ENCODE data around the gene DIPK1C. TPM values are rescaled to one million over a fixed set of nuclear protein-coding genes. Genes with fewer than 3 reads are reported as not detected.

DIPK1C gene
- total RNA-seq, 4 donors from 2014 or later = 0.16 to 0.27 TPM; not detected in 2

DNA sequence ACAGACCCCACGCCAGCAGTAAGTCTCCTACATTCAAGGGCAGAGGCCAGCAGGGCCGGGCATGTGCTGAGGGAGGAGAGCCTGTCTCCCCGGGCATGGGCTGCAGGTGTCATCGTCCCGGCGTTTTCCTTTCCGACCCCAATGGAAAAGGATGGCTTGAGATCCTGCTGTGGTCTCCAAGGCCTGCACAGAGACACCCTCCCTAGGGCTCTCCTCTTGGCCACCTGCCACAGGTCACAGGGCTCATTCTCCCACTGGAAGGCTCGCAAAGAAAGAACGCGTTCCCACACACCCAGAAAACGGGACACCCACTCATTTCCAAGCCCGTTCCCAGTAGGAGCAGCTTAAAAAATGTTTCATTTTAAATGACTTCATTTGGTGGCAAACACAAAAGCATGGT, 41.0 kb downstream of the DIPK1C start:
- peaks cover 7% of the 10 kb centered on the region for H3K27me3 ChIP-seq
- H3K4me3 ChIP-seq = no peak overlapping the region
- intact Hi-C loops (cut with DNase I; ENCODE audit: low total_unique reads) = no loop called here
- H3K4me1 ChIP-seq = no peaks in the 10 kb centered on the region
- no peaks in the 10 kb centered on the region for H3K9me3 ChIP-seq
- no peak for TF ChIP-seq POLR2A (IDR thresholded peaks at IDR 0.05)
- TF ChIP-seq, protein P1, sequence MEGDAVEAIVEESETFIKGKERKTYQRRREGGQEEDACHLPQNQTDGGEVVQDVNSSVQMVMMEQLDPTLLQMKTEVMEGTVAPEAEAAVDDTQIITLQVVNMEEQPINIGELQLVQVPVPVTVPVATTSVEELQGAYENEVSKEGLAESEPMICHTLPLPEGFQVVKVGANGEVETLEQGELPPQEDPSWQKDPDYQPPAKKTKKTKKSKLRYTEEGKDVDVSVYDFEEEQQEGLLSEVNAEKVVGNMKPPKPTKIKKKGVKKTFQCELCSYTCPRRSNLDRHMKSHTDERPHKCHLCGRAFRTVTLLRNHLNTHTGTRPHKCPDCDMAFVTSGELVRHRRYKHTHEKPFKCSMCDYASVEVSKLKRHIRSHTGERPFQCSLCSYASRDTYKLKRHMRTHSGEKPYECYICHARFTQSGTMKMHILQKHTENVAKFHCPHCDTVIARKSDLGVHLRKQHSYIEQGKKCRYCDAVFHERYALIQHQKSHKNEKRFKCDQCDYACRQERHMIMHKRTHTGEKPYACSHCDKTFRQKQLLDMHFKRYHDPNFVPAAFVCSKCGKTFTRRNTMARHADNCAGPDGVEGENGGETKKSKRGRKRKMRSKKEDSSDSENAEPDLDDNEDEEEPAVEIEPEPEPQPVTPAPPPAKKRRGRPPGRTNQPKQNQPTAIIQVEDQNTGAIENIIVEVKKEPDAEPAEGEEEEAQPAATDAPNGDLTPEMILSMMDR (IDR thresholded peaks at IDR 0.05) = no peak
- TF ChIP-seq POLR2AphosphoS5 (IDR thresholded peaks at IDR 0.05) = no peak
- no peak for TF ChIP-seq EP300 (IDR thresholded peaks at IDR 0.05; ENCODE audit: low read depth)
- no peaks in the 10 kb centered on the region for H3K36me3 ChIP-seq
- H3K27ac ChIP-seq = no peak overlapping the region
- 67 to 88% methylated on average over 5 to 12 of the region's 12 CpGs for WGBS, 2 donors (ENCODE audit: low coverage in 1 of 2)
- in situ Hi-C loops (cut with MboI; ENCODE audit: low pct_ligation_motif_present in 1 of 4, low pct_unique_long_range_greater_than_20kb in 1 of 4, low sequenced_read_pairs in 3 of 4) = no loop called here
- no peak for DNase-seq

DNA sequence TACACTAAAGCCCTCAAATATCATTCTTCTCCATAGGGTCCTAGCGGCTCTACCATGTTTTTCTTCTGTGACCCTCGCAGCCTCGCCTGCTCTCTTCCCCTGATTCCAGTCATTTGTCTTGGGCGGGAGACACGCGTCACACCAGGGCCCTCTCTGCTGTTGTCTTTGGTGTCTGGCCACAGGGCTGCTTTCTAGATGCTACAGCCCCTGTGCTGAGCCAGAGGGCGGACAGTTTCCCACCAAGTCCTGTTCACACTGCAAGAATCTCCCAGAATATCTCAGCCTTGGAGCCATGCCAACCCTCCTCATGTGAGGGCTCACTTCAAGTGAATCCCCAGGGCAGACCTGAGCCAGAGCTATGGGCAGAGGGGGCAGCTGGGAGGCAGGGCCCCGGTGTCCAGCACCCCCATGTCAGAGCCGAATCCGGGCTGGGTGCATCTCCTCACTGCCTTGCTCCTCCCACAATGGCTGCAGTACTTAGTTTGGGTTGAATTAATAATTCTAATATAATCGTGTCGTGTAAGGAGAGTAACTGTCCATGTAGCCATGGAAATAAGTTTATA, 42.1 kb downstream of the DIPK1C start:
- no peak overlapping the region for H3K4me3 ChIP-seq
- DNase-seq = no peak
- no peak overlapping the region for H3K27ac ChIP-seq
- intact Hi-C loops (cut with DNase I; ENCODE audit: low total_unique reads) (no loop called here), in situ Hi-C loops (cut with MboI; ENCODE audit: low pct_ligation_motif_present in 1 of 4, low pct_unique_long_range_greater_than_20kb in 1 of 4, low sequenced_read_pairs in 3 of 4) (no loop called here)
- peaks cover 11% of the 10 kb centered on the region for H3K27me3 ChIP-seq
- H3K4me1 ChIP-seq = no peaks in the 10 kb centered on the region
- H3K9me3 ChIP-seq = no peaks in the 10 kb centered on the region
- 79 to 86% methylated on average over 7 to 12 of the region's 12 CpGs for WGBS, 2 donors (ENCODE audit: low coverage in 1 of 2)
- TF ChIP-seq EP300 (IDR thresholded peaks at IDR 0.05; ENCODE audit: low read depth) (no peak), POLR2AphosphoS5 (IDR thresholded peaks at IDR 0.05) (no peak), POLR2A (IDR thresholded peaks at IDR 0.05) (no peak)
- TF ChIP-seq, protein P1 (IDR thresholded peaks at IDR 0.05) = no peak
- no peaks in the 10 kb centered on the region for H3K36me3 ChIP-seq

DNA sequence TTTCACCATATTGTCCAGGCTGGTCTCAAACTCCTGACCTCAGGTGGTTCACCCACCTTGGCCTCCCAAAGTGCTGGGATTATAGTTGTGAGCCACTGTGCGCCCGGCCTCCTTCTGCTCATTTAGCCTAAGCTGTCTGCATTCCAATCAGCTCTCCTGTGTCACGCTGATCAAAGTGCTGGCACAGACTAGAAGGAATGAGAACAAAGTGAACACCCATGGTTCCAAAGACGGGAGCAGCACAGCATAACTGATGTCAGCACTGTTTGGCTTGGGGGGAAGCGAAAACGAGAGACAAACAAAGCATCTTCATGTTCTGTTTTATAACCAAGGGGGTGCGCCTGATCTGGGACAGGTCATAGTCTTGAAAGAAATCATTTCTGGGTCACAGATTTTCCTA, 43.3 kb downstream of the DIPK1C start:
- intact Hi-C loops (cut with DNase I; ENCODE audit: low total_unique reads) (no loop called here), in situ Hi-C loops (cut with MboI; ENCODE audit: low pct_ligation_motif_present in 1 of 4, low pct_unique_long_range_greater_than_20kb in 1 of 4, low sequenced_read_pairs in 3 of 4) (no loop called here)
- Histone ChIP-seq H3K9me3 (no peaks in the 10 kb centered on the region), H3K4me3 (no peak overlapping the region), H3K4me1 (no peaks in the 10 kb centered on the region), H3K27ac (no peak overlapping the region), H3K27me3 (peaks cover 11% of the 10 kb centered on the region), H3K36me3 (no peaks in the 10 kb centered on the region)
- DNase-seq = no peak
- no peak for TF ChIP-seq POLR2AphosphoS5 (IDR thresholded peaks at IDR 0.05)
- TF ChIP-seq, protein P1 (IDR thresholded peaks at IDR 0.05) = no peak
- no peak for TF ChIP-seq EP300 (IDR thresholded peaks at IDR 0.05; ENCODE audit: low read depth)
- no peak for TF ChIP-seq POLR2A (IDR thresholded peaks at IDR 0.05)
- 93 to 100% methylated on average over 2 to 7 of the region's 7 CpGs for WGBS, 2 donors (ENCODE audit: low coverage in 1 of 2)

DNA sequence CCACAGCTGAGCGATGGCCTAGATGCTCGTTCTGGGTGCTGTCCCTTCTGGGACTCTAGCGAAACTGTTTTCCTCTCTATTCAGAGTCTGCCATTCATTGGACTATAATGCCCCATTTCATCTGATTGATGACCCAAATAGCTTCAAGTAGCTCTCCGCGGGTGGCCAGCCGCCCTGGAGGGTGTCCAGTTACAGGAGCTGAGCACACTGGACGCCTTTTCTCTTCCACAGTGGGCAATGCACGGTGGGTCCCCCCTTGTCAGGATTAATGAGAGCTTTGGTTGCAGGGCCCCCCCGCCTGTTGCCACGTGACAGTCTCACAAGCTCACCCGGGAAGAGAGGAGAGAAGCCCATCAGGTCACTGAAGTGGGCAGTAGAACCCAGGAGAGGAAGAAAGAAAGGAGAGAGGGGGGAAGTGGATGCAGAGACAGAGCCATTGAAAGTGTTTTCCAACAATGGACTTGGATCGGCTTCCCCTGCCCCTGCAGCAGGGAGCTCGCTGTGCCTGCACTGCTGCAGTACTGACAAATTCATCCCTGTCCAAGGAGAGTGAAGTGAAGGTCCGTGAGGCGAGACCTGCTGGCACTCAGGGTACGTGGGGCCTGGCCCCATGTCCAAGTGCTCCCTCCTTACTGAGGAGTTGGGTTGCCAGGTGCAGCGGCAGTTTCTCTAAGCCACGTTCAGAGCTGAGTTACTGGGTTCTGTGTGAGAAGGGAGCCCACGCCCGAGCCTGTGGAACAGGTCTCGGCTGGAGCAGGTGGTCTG, 44.8 kb downstream of the DIPK1C start:
- Histone ChIP-seq H3K9me3 (no peaks in the 10 kb centered on the region), H3K27me3 (peaks cover 11% of the 10 kb centered on the region), H3K36me3 (no peaks in the 10 kb centered on the region), H3K4me3 (no peak overlapping the region), H3K27ac (no peak overlapping the region), H3K4me1 (no peaks in the 10 kb centered on the region)
- TF ChIP-seq EP300 (IDR thresholded peaks at IDR 0.05; ENCODE audit: low read depth) (no peak), POLR2A (IDR thresholded peaks at IDR 0.05) (no peak), POLR2AphosphoS5 (IDR thresholded peaks at IDR 0.05) (no peak)
- TF ChIP-seq, protein P1 (IDR thresholded peaks at IDR 0.05) = no peak
- 86 to 93% methylated on average over 5 to 21 of the region's 21 CpGs for WGBS, 2 donors (ENCODE audit: low coverage in 1 of 2)
- DNase-seq = no peak
- intact Hi-C loops (cut with DNase I; ENCODE audit: low total_unique reads) (no loop called here), in situ Hi-C loops (cut with MboI; ENCODE audit: low pct_ligation_motif_present in 1 of 4, low pct_unique_long_range_greater_than_20kb in 1 of 4, low sequenced_read_pairs in 3 of 4) (no loop called here)

Data from transverse colon (tissue), 4 donors.